GM12878 (cell line): ENCODE data around the gene BET1. TPM values are rescaled to one million over a fixed set of nuclear protein-coding genes. Genes with fewer than 3 reads are reported as not detected.

Experiments used
- ATAC-seq: fragments of 200-7000 bp; cut with Tn5 transposase; 3 replicates; pipeline ENCODE4 v1.9.1; 2020; ENCODE audit warnings: mild to moderate bottlenecking, moderate library complexity
- BruUV-seq: library from RNA; stranded (reverse); fragments of 400-500 nt; replicated peaks from 2 replicates; lab custom pipeline; 2021; lab: Mats Ljungman, UMichigan
- CTCF ChIA-PET: fragments of 300-600 bp; sonication (Branson Sonifier 250); formaldehyde crosslinking; extraction: SDS; loops from one replicate; lab custom pipeline; 2021; ENCODE audit warnings: inconsistent platforms; lab: Yijun Ruan, JAX
- POLR2A ChIA-PET: fragments of 350-600 bp; formaldehyde crosslinking; extraction: SDS; loops from one replicate; lab custom pipeline; 2021; ENCODE audit warnings: inconsistent platforms; lab: Charles Lee
- RAD21 ChIA-PET: fragments of 300-600 bp; sonication (Branson Sonifier 250); formaldehyde crosslinking; loops from one replicate; lab custom pipeline; 2023; ENCODE audit warnings: antibody characterized with exemption; ENCODE audit not compliant: unreplicated experiment; lab: Charles Lee
- SMC1A ChIA-PET: fragments of 300-600 bp; sonication (Branson Sonifier 250); formaldehyde crosslinking; loops from one replicate; lab custom pipeline; 2023; ENCODE audit not compliant: unreplicated experiment, uncharacterized antibody; lab: Charles Lee
- DNase-seq: peaks from one replicate; pipeline ENCODE4 v3.0.0-alpha.2; 2011; ENCODE audit warnings: low read depth, low spot score
- FAIRE-seq: peaks from 3 replicates; lab custom pipeline; 2011; peaks lifted over from hg19 to GRCh38; lab: Jason Lieb, UNC
- H2AFZ ChIP-seq: 2 replicates; pipeline ENCODE4 v1.6.0; 2011; ENCODE audit warnings: low read depth, low read length, control low read depth; ENCODE audit not compliant: control insufficient read depth
- H3K27ac ChIP-seq: 2 replicates; pipeline ENCODE4 v1.5.1; 2011; ENCODE audit warnings: control low read depth; ENCODE audit not compliant: control insufficient read depth, insufficient read depth
- H3K27me3 ChIP-seq, 2 experiments: replicated peaks in 1 of 2; 2 replicates each; pipeline versions ENCODE4 v1.6.0 to v1.6.1; 2011; ENCODE audit warnings: low read length in 1 of 2; ENCODE audit not compliant: control insufficient read depth in 2 of 2, insufficient read depth in 2 of 2
- H3K36me3 ChIP-seq, 2 experiments: 2 replicates each; pipeline ENCODE4 v1.5.1; 2011; ENCODE audit warnings: low read length in 1 of 2; ENCODE audit not compliant: control insufficient read depth in 2 of 2, insufficient read depth in 2 of 2
- H3K4me1 ChIP-seq: 2 replicates; pipeline ENCODE4 v1.6.1; 2011; ENCODE audit warnings: mild to moderate bottlenecking, low read length, moderate library complexity, mixed read lengths; ENCODE audit not compliant: control insufficient read depth, insufficient read depth
- H3K4me2 ChIP-seq: 2 replicates; pipeline ENCODE4 v1.6.0; 2011; ENCODE audit warnings: control low read depth; ENCODE audit not compliant: control insufficient read depth, insufficient read depth
- H3K4me3 ChIP-seq: fragments of 200-600 bp; sonication (generic); 2 replicates; pipeline ENCODE4 v1.5.1; 2016
- H3K79me2 ChIP-seq: 2 replicates; pipeline ENCODE4 v1.6.0; 2011; ENCODE audit warnings: low read length; ENCODE audit not compliant: control insufficient read depth, insufficient read depth
- H3K9ac ChIP-seq: 2 replicates; pipeline ENCODE4 v1.8.0; 2011; ENCODE audit warnings: low read length, control low read depth, mixed read lengths; ENCODE audit not compliant: control insufficient read depth, insufficient read depth
- H3K9me3 ChIP-seq: replicated peaks from 3 replicates; pipeline ENCODE4 v1.5.1; 2011; ENCODE audit warnings: mild to moderate bottlenecking, low read length; ENCODE audit not compliant: control insufficient read depth, insufficient read depth
- H4K20me1 ChIP-seq: 2 replicates; pipeline ENCODE4 v1.6.0; 2011; ENCODE audit not compliant: control insufficient read depth, insufficient read depth
- CEBPB ChIP-seq, 2 experiments: fragments of 150-350 bp in 1 of 2; IDR thresholded peaks; 2 replicates each; pipeline ENCODE4 v1.6.1; 2012 to 2014; ENCODE audit warnings: low read depth in 2 of 2, low read length in 2 of 2, borderline replicate concordance in 1 of 2, inconsistent platforms in 1 of 2
- CREM ChIP-seq: IDR thresholded peaks from 2 replicates; pipeline ENCODE4 v1.6.1; 2014; ENCODE audit warnings: antibody characterized with exemption, low read depth
- EP300 ChIP-seq, 2 experiments: fragments of 150-350 bp in 1 of 2; IDR thresholded peaks; 2 replicates each; pipeline ENCODE4 v1.6.1; 2011 to 2012; ENCODE audit warnings: low read depth in 2 of 2, low read length in 2 of 2, borderline replicate concordance in 1 of 2, improper control_type of control experiment in 1 of 2, inconsistent platforms in 1 of 2; ENCODE audit not compliant: control insufficient read depth in 1 of 2
- FOXM1 ChIP-seq: IDR thresholded peaks from 2 replicates; pipeline ENCODE4 v1.6.1; 2012; ENCODE audit warnings: low read depth, mild to moderate bottlenecking, inconsistent platforms, low read length, moderate library complexity
- IKZF2 ChIP-seq, 2 experiments: fragments of 450-650 bp; IDR thresholded peaks; 2 replicates each; pipeline ENCODE4 v1.6.1; 2017; ENCODE audit warnings: mild to moderate bottlenecking in 2 of 2, moderate library complexity in 2 of 2
- JUND ChIP-seq: IDR thresholded peaks from 2 replicates; pipeline ENCODE4 v1.6.1; 2012; ENCODE audit warnings: low read depth, mild to moderate bottlenecking, low read length, improper control_type of control experiment, moderate library complexity
- MTA2 ChIP-seq: fragments of 450-650 bp; IDR thresholded peaks from 2 replicates; pipeline ENCODE4 v1.6.1; 2016; ENCODE audit warnings: low read depth, mild to moderate bottlenecking, moderate library complexity
- NR2C2 ChIP-seq: IDR thresholded peaks from 2 replicates; pipeline ENCODE4 v1.6.1; 2011; ENCODE audit warnings: borderline replicate concordance, low read depth; ENCODE audit not compliant: control insufficient read depth, insufficient read length
- PAX5 ChIP-seq: IDR thresholded peaks from 2 replicates; pipeline ENCODE4 v1.6.1; 2011; ENCODE audit warnings: low read depth, low read length, borderline replicate concordance
- ZNF274 ChIP-seq: IDR thresholded peaks from one replicate; pipeline ENCODE4 v1.8.0; 2011; ENCODE audit not compliant: insufficient read length, insufficient read depth
- WGBS: methylation state at CpG from one replicate; pipeline ENCODE4 v1.1.6; 2016; ENCODE audit warnings: low lambda C conversion rate; ENCODE audit not compliant: insufficient replicate concordance, insufficient coverage; ENCODE audit errors: missing lambda C conversion rate; 5-methylcytosine and 5-hydroxymethylcytosine counted together
- in situ Hi-C: fragments of 300-500 bp; cut with MboI; formaldehyde crosslinking; loops from 9 replicates; pipeline ENCODE4 v1.14.3; 2018; ENCODE audit warnings: mixed read lengths
- intact Hi-C: fragments of 100-400 bp; cut with micrococcal nuclease; formaldehyde crosslinking; loops from one replicate; pipeline ENCODE4 v1.14.2; 2022; ENCODE audit not compliant: unreplicated experiment
- polyA plus RNA-seq, 11 experiments: library from polyadenylated mRNA; depleted of rRNA in 4 of 11; unstranded in 6 of 11; stranded (reverse) in 5 of 11; fragments of >200 nt; fragmentation: Nextera tagmentation in 4 of 11; fragmentation: Illumina TruSeq in 1 of 11; extraction: Ambion mirVana in 4 of 11; extraction: Trizol in 1 of 11; gene quantifications; 1 replicate in 1 of 11; 2 replicates in 10 of 11; pipeline versions ENCODE4 v1.2.1 to v1.2.3, GENCODE V29; 2011 to 2016; ENCODE audit warnings: inconsistent platforms in 2 of 11, missing spikeins in 2 of 11, low read depth in 1 of 11
- total RNA-seq, 4 experiments: library from RNA; depleted of rRNA in 3 of 4; stranded (reverse); fragments of >200 nt in 3 of 4; fragmentation: Illumina TruSeq in 1 of 4; extraction: Trizol in 1 of 4; gene quantifications; 2 replicates each; pipeline versions ENCODE4 v1.2.1 to v1.2.3, GENCODE V29; 2013 to 2021
- TF ChIP-seq, protein P1 (sequence below): fragments of 450-650 bp; IDR thresholded peaks from 2 replicates; pipeline ENCODE4 v1.6.1; 2017; ENCODE audit warnings: low read depth, mild to moderate bottlenecking, moderate library complexity
- TF ChIP-seq, protein P2 (sequence below): IDR thresholded peaks from 2 replicates; pipeline ENCODE4 v1.6.1; 2011; ENCODE audit warnings: borderline replicate concordance, low read depth, mild to moderate bottlenecking, moderate library complexity, mixed read lengths, low read length; ENCODE audit not compliant: insufficient read depth; ENCODE audit errors: extremely low read length

BET1 gene
- total and polyA plus RNA-seq, 10 of the 15 experiments (the other 5 are each of a cell fraction or from before 2014, with no cell fraction given), result 12.5 to 99.5 (median 28.4) TPM

- TF ChIP-seq, protein P1, sequence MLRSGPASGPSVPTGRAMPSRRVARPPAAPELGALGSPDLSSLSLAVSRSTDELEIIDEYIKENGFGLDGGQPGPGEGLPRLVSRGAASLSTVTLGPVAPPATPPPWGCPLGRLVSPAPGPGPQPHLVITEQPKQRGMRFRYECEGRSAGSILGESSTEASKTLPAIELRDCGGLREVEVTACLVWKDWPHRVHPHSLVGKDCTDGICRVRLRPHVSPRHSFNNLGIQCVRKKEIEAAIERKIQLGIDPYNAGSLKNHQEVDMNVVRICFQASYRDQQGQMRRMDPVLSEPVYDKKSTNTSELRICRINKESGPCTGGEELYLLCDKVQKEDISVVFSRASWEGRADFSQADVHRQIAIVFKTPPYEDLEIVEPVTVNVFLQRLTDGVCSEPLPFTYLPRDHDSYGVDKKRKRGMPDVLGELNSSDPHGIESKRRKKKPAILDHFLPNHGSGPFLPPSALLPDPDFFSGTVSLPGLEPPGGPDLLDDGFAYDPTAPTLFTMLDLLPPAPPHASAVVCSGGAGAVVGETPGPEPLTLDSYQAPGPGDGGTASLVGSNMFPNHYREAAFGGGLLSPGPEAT, result peak; percentile 20; the same call in 1 of the 2 replicates
- TF ChIP-seq PAX5 (0 out of 2 replicates have a peak, but pooled peaks have one; percentile 7), MTA2 (peak; percentile 68; the same call in 1 of the 2 replicates), IKZF2 (IDR thresholded peaks at IDR 0.05) (peak; percentile 28 to 50; a peak in 1 of 4 replicates), EP300 (IDR thresholded peaks at IDR 0.05; ENCODE audit: borderline replicate concordance in 1 of 2, control insufficient read depth in 1 of 2, low read depth in 2 of 2, low read length in 2 of 2) (peak in 1 of 2 experiments; percentile 13; a peak in 1 of 4 replicates), JUND (no peak), CEBPB (IDR thresholded peaks at IDR 0.05; ENCODE audit: borderline replicate concordance in 1 of 2, low read depth in 2 of 2, low read length in 2 of 2) (no peak)
- TF ChIP-seq, protein P2, sequence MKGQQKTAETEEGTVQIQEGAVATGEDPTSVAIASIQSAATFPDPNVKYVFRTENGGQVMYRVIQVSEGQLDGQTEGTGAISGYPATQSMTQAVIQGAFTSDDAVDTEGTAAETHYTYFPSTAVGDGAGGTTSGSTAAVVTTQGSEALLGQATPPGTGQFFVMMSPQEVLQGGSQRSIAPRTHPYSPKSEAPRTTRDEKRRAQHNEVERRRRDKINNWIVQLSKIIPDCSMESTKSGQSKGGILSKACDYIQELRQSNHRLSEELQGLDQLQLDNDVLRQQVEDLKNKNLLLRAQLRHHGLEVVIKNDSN, result no peak
Measured at GRCh38 chr7:94031865-94032264, 27.7 kb upstream of the BET1 start (continued).

GRCh38 chr7:94030634-94031033 lies 26.5 kb upstream of the BET1 start:
- 98% methylated on average over 3 of the region's 3 CpGs for WGBS
- Histone ChIP-seq H3K9ac (no peak overlapping the region), H3K27ac (no peak overlapping the region), H3K4me1 (no peaks in the 10 kb centered on the region), H3K4me3 (no peak overlapping the region), H4K20me1 (no peaks in the 10 kb centered on the region), H3K36me3 (no peaks in the 10 kb centered on the region), H3K27me3 (no peaks in the 10 kb centered on the region), H3K4me2 (no peak overlapping the region), H3K9me3 (no peaks in the 10 kb centered on the region; the same call in 2 of the 3 replicates), H2AFZ (no peak overlapping the region), H3K79me2 (no peaks in the 10 kb centered on the region)
- DNase-seq, result no peak
- ChIA-PET SMC1A (interaction anchor here (0.9 to 3.0 kb wide), 3 partner anchors 11 to 32 kb away, joined by 3 to 13 read pairs (median 9); no protein-coding TSS in a partner anchor), RAD21 (interaction anchor here (0.8 kb wide), 1 partner anchor 11 kb away, joined by 3 read pairs; no protein-coding TSS in a partner anchor), CTCF (interaction anchor here (1.8 kb wide), 1 partner anchor 11 kb away, joined by 5 read pairs; no protein-coding TSS in a partner anchor), POLR2A (no interaction called here)
- TF ChIP-seq ZNF274, result no peak
- no peak for TF ChIP-seq FOXM1
- TF ChIP-seq CREM, result no peak
- TF ChIP-seq NR2C2, result no peak
- BruUV-seq, result no TSS peak
- in situ Hi-C loops (no loop called here), intact Hi-C loops (no loop called here)
- no peak for FAIRE-seq
- ATAC-seq, result no peak
